Smooth muscle cell (in vitro differentiated cells): Measurements from ENCODE around the gene AKAP13. TPM values are rescaled to one million over a fixed set of nuclear protein-coding genes. Genes with fewer than 3 reads are reported as not detected.

Experiments
- DNase-seq: peaks from one replicate; lab custom pipeline; 2025; ENCODE audit not compliant: unreplicated experiment; lab: John Stamatoyannopoulos, UW
- H2AFZ ChIP-seq: fragments of 200-600 bp; sonication (generic); 2 replicates; pipeline ENCODE4 v1.6.0; 2016; ENCODE audit warnings: antibody characterized with exemption, low read depth, mild to moderate bottlenecking
- H3F3A ChIP-seq: fragments of 200-600 bp; sonication (generic); 2 replicates; pipeline ENCODE4 v1.6.0; 2017; ENCODE audit warnings: antibody characterized with exemption, low read depth
- H3K27ac ChIP-seq: fragments of 200-600 bp; sonication (generic); 2 replicates; pipeline ENCODE4 v1.5.1; 2016; ENCODE audit warnings: low read depth, mild to moderate bottlenecking
- H3K27me3 ChIP-seq: fragments of 200-600 bp; sonication (generic); 2 replicates; pipeline ENCODE4 v1.6.1; 2016; ENCODE audit warnings: low read depth, mild to moderate bottlenecking
- H3K36me3 ChIP-seq: fragments of 200-600 bp; sonication (generic); 2 replicates; pipeline ENCODE4 v1.5.1; 2016; ENCODE audit warnings: low read depth
- H3K4me1 ChIP-seq: fragments of 200-600 bp; sonication (generic); 2 replicates; pipeline ENCODE4 v1.5.1; 2016; ENCODE audit warnings: low read depth
- H3K4me2 ChIP-seq: fragments of 200-600 bp; sonication (generic); 2 replicates; pipeline ENCODE4 v1.6.0; 2016; ENCODE audit warnings: mild to moderate bottlenecking
- H3K4me3 ChIP-seq: fragments of 200-600 bp; sonication (generic); 2 replicates; pipeline ENCODE4 v1.5.1; 2016; ENCODE audit warnings: mild to moderate bottlenecking
- H3K79me2 ChIP-seq: fragments of 200-600 bp; sonication (generic); 2 replicates; pipeline ENCODE4 v1.6.0; 2016; ENCODE audit warnings: low read depth, mild to moderate bottlenecking
- H3K9ac ChIP-seq: fragments of 200-600 bp; sonication (generic); 2 replicates; pipeline ENCODE4 v1.6.0; 2016; ENCODE audit warnings: low read depth
- H3K9me3 ChIP-seq: fragments of 200-600 bp; sonication (generic); replicated peaks from 2 replicates; pipeline ENCODE4 v1.5.1; 2016; ENCODE audit warnings: low read depth
- H4K20me1 ChIP-seq: fragments of 200-600 bp; sonication (generic); 2 replicates; pipeline ENCODE4 v1.6.0; 2016; ENCODE audit warnings: low read depth
- CTCF ChIP-seq: fragments of 200-600 bp; sonication (generic); IDR thresholded peaks from 2 replicates; pipeline ENCODE4 v1.5.1; 2017; ENCODE audit warnings: borderline replicate concordance, mild to moderate bottlenecking, antibody characterized with exemption; ENCODE audit not compliant: insufficient read depth, poor library complexity, severe bottlenecking
- WGBS: methylation state at CpG from one replicate; pipeline ENCODE4 v1.1.7; 2016; ENCODE audit warnings: low lambda C conversion rate; 5-methylcytosine and 5-hydroxymethylcytosine counted together
- polyA plus RNA-seq: library from polyadenylated mRNA; unstranded; fragments of >200 nt; fragmentation: Nextera tagmentation; extraction: Ambion mirVana; gene quantifications from 2 replicates; pipeline ENCODE4 v1.2.1, GENCODE V29; 2016
- total RNA-seq: library from RNA; depleted of rRNA; stranded (reverse); fragments of >200 nt; gene quantifications from 2 replicates; pipeline ENCODE4 v1.2.3, GENCODE V29; 2014

AKAP13 gene
- total and polyA plus RNA-seq, 2 experiments from 2014 or later: 43.3 to 63.5 TPM

GRCh38 chr15:85422607-85423006 lies 42.2 kb downstream of the AKAP13 start:
- peaks cover 5% of the 10 kb centered on the region for H3K4me1 ChIP-seq
- no peak for TF ChIP-seq CTCF
- no peaks in the 10 kb centered on the region for H3K27me3 ChIP-seq
- no peak overlapping the region for H3K4me3 ChIP-seq
- H3F3A ChIP-seq: peaks cover 7% of the 10 kb centered on the region
- H3K27ac ChIP-seq: no peak overlapping the region
- DNase-seq: no peak
- H3K9me3 ChIP-seq: no peaks in the 10 kb centered on the region
- no peaks in the 10 kb centered on the region for H3K36me3 ChIP-seq
- H2AFZ ChIP-seq: no peak overlapping the region
- H3K4me2 ChIP-seq: no peak overlapping the region
- 96% methylated on average over 2 of the region's 2 CpGs for WGBS
- H3K79me2 ChIP-seq: peaks cover 97% of the 10 kb centered on the region
- H4K20me1 ChIP-seq: peaks cover 90% of the 10 kb centered on the region
- H3K9ac ChIP-seq: no peak overlapping the region

- H3K4me1 ChIP-seq: peaks cover 5% of the 10 kb centered on the region
- H3K27me3 ChIP-seq: no peaks in the 10 kb centered on the region
- H3K27ac ChIP-seq: no peak overlapping the region
- peaks cover 97% of the 10 kb centered on the region for H3K79me2 ChIP-seq
- no peak for DNase-seq
- TF ChIP-seq CTCF: no peak
- H3K4me3 ChIP-seq: no peak overlapping the region
- H3K9ac ChIP-seq: no peak overlapping the region
- H3K9me3 ChIP-seq: no peaks in the 10 kb centered on the region
- H4K20me1 ChIP-seq: peaks cover 94% of the 10 kb centered on the region
- H3K4me2 ChIP-seq: no peak overlapping the region
- H2AFZ ChIP-seq: no peak overlapping the region
- H3F3A ChIP-seq: peaks cover 7% of the 10 kb centered on the region
- H3K36me3 ChIP-seq: no peaks in the 10 kb centered on the region
Measured at GRCh38 chr15:85423256-85423655, 42.9 kb downstream of the AKAP13 start.

- no peak for TF ChIP-seq CTCF
- peaks cover 5% of the 10 kb centered on the region for H3K4me1 ChIP-seq
- H3K79me2 ChIP-seq: peaks cover 97% of the 10 kb centered on the region
- H2AFZ ChIP-seq: no peak overlapping the region
- H4K20me1 ChIP-seq: peaks cover 92% of the 10 kb centered on the region
- no peak overlapping the region for H3K9ac ChIP-seq
- H3K4me3 ChIP-seq: no peak overlapping the region
- H3K27me3 ChIP-seq: no peaks in the 10 kb centered on the region
- no peaks in the 10 kb centered on the region for H3K36me3 ChIP-seq
- no peak overlapping the region for H3K27ac ChIP-seq
- 95% methylated on average over 1 of the region's 1 CpG for WGBS
- H3K4me2 ChIP-seq: no peak overlapping the region
- no peak for DNase-seq
- H3F3A ChIP-seq: peaks cover 7% of the 10 kb centered on the region
- H3K9me3 ChIP-seq: no peaks in the 10 kb centered on the region
Measured at GRCh38 chr15:85424154-85424553, 43.8 kb downstream of the AKAP13 start.

GRCh38 chr15:85426481-85426880 lies 46.1 kb downstream of the AKAP13 start:
- H3K4me1 ChIP-seq: peaks cover 19% of the 10 kb centered on the region
- no peak overlapping the region for H3K27ac ChIP-seq
- no peak overlapping the region for H3K4me2 ChIP-seq
- H4K20me1 ChIP-seq: peaks cover 97% of the 10 kb centered on the region
- no peak overlapping the region for H3K9ac ChIP-seq
- H2AFZ ChIP-seq: no peak overlapping the region
- H3F3A ChIP-seq: peaks cover 10% of the 10 kb centered on the region
- H3K4me3 ChIP-seq: no peak overlapping the region
- no peaks in the 10 kb centered on the region for H3K9me3 ChIP-seq
- 94% methylated on average over 1 of the region's 1 CpG for WGBS
- H3K36me3 ChIP-seq: no peaks in the 10 kb centered on the region
- DNase-seq: no peak
- H3K27me3 ChIP-seq: no peaks in the 10 kb centered on the region
- TF ChIP-seq CTCF: no peak
- H3K79me2 ChIP-seq: peaks cover 100% of the 10 kb centered on the region
